Measurements from ENCODE around the gene TNNT2. TPM values are rescaled to one million over a fixed set of nuclear protein-coding genes. Genes with fewer than 3 reads are reported as not detected.

Gene TNNT2
- total and polyA plus RNA-seq, 2 of the 8 experiments (the other 6 are each of a cell fraction or from before 2014, with no cell fraction given): 3.1 to 21.0 TPM

DNA sequence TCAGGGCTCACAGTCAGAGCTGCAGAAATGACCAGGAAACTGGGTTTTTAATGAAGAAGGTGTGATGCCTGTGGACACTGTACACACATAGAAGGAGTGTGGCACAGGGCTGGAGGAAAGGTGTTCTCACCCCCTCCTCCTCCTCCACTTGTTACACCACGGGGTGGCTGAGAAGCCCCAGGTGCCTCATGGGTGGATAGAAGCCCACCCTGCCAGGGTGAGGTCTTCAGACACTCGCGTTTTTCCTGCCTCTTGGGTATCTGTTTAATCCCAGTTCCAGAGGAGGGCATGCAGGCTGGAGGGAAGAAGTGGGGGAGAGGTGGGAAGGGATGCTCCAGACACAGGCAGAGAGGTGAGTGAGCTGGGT is 31.3 kb upstream of the TNNT2 start:
- H2AFZ ChIP-seq (ENCODE audit: low read length): no peak overlapping the region
- ChIA-PET POLR2A (ENCODE audit: partially characterized antibody) (interaction anchor here (0.7 to 4.9 kb wide), 6 partner anchors 9 to 33 kb away, joined by 3 to 18 read pairs (median 6); partner anchors contain the start of gene LAD1), CTCF (ENCODE audit: partially characterized antibody) (interaction anchor here (0.5 to 14.7 kb wide), 34 partner anchors 8 to 964 kb away, joined by 3 to 371 read pairs (median 5); partner anchors contain the start of genes LAD1, TNNI1 and TNNT2)
- no peak overlapping the region for H2BK120ac ChIP-seq (replicated peaks; ENCODE audit: low read depth, low read length)
- DNase-seq (ENCODE audit: low read depth in 1 of 2, low spot score in 2 of 2) (no peak), FAIRE-seq (no peak)
- H3K36me3 ChIP-seq (ENCODE audit: control insufficient read depth in 2 of 4, insufficient read depth in 4 of 4, low read length in 3 of 4): no peaks in the 10 kb centered on the region
- no peak overlapping the region for H4K91ac ChIP-seq (replicated peaks; ENCODE audit: insufficient read length, low read length)
- no peak overlapping the region for H2AK5ac ChIP-seq (ENCODE audit: low read depth, low read length)
- H2BK20ac ChIP-seq (ENCODE audit: low read length): no peak overlapping the region
- H4K20me1 ChIP-seq (replicated peaks in 1 of 2; ENCODE audit: control insufficient read depth in 1 of 2, insufficient read depth in 2 of 2, low read length in 2 of 2): no peaks in the 10 kb centered on the region
- H4K5ac ChIP-seq (ENCODE audit: insufficient read length, low read depth, low read length): no peak overlapping the region
- no peaks in the 10 kb centered on the region for H3K79me2 ChIP-seq (ENCODE audit: control insufficient read depth in 1 of 2, insufficient read depth in 2 of 2, low read length in 2 of 2)
- no peak for TF ChIP-seq SP2 (IDR thresholded peaks at IDR 0.05; ENCODE audit: low read length)
- TF ChIP-seq CTBP2 (IDR thresholded peaks at IDR 0.05; ENCODE audit: borderline replicate concordance, insufficient read depth, insufficient read length, low read length): no peak
- no peak for TF ChIP-seq FOSL1 (IDR thresholded peaks at IDR 0.05; ENCODE audit: insufficient read depth, low read depth, low read length)
- TF ChIP-seq RFX5 (IDR thresholded peaks at IDR 0.05; ENCODE audit: borderline replicate concordance, low read depth, low read length): no peak
- no peak for TF ChIP-seq HDAC6 (IDR thresholded peaks at IDR 0.05; ENCODE audit: low read depth, low read length)
- TF ChIP-seq MAFK (IDR thresholded peaks at IDR 0.05; ENCODE audit: low read depth, low read length): no peak
- TF ChIP-seq EP300 (IDR thresholded peaks at IDR 0.05; ENCODE audit: borderline replicate concordance in 1 of 2, low read depth in 2 of 2, low read length in 2 of 2): no peak
- TF ChIP-seq GTF2F1 (IDR thresholded peaks at IDR 0.05; ENCODE audit: borderline replicate concordance, low read depth, low read length): no peak
- no peak for TF ChIP-seq ATF2 (IDR thresholded peaks at IDR 0.05; ENCODE audit: low read length)
- TF ChIP-seq KDM5A (IDR thresholded peaks at IDR 0.05; ENCODE audit: low read length): no peak
- no peak for TF ChIP-seq TAF1 (IDR thresholded peaks at IDR 0.05; ENCODE audit: low read depth, low read length)
- H3K9me3 ChIP-seq (ENCODE audit: insufficient read depth in 2 of 2, low read depth in 1 of 2, low read length in 1 of 2): no peaks in the 10 kb centered on the region
- no peak overlapping the region for H2BK5ac ChIP-seq (ENCODE audit: low read depth, low read length)
- H3K4me2 ChIP-seq (ENCODE audit: insufficient read depth in 1 of 2, low read depth in 2 of 2, low read length in 2 of 2): no peak overlapping the region
- peak overlapping the region; percentile 29; the same call in 1 of the 2 replicates for H4K8ac ChIP-seq (ENCODE audit: extremely low read depth, insufficient read depth, low read length)
- no peak overlapping the region for H3K4me3 ChIP-seq (ENCODE audit: extremely low read depth in 1 of 4, insufficient read depth in 2 of 4, low read depth in 3 of 4, low read length in 4 of 4)
- no peak overlapping the region for H2BK15ac ChIP-seq (ENCODE audit: low read length)
- H3K27me3 ChIP-seq (replicated peaks in 1 of 4; ENCODE audit: control insufficient read depth in 3 of 4, extremely low read depth in 1 of 4, insufficient read depth in 3 of 4, low read length in 3 of 4): no peaks in the 10 kb centered on the region; a peak in 1 of 7 replicates
- H3K56ac ChIP-seq (replicated peaks; ENCODE audit: insufficient read length, low read depth, low read length): no peak overlapping the region
- no peaks in the 10 kb centered on the region for H3K79me1 ChIP-seq (ENCODE audit: low read depth, low read length)
- WGBS, 2 experiments (ENCODE audit: extremely low coverage in 1 of 2, insufficient coverage in 1 of 2, insufficient read length in 1 of 2, insufficient replicate concordance in 2 of 2, low coverage in 1 of 2, low lambda C conversion rate in 2 of 2, missing lambda C conversion rate in 1 of 2): 77% methylated on average over 3 of the region's 3 CpGs; no CpG with 5 or more reads in 1 of the 2 experiments
- no peak overlapping the region for H3K14ac ChIP-seq (ENCODE audit: insufficient read length)
- no peaks in the 10 kb centered on the region for H3K23me2 ChIP-seq (ENCODE audit: low read depth, low read length)
- H3K4ac ChIP-seq (replicated peaks; ENCODE audit: insufficient read length, low read depth, low read length): no peak overlapping the region
- no peak overlapping the region for H3K27ac ChIP-seq (ENCODE audit: low read depth, low read length)
- H3K23ac ChIP-seq (ENCODE audit: insufficient read length): no peak overlapping the region
- no peak overlapping the region for H3K18ac ChIP-seq (ENCODE audit: extremely low read depth, low read length)
- no peak overlapping the region for H2BK12ac ChIP-seq (ENCODE audit: low read depth, low read length)
- H3K9ac ChIP-seq (replicated peaks in 1 of 4; ENCODE audit: extremely low read depth in 1 of 4, low read depth in 3 of 4, low read length in 3 of 4): no peak overlapping the region
- peaks cover 0 to 5% (median 0%) of the 10 kb centered on the region in 4 experiments; a peak in 2 of 7 replicates for H3K4me1 ChIP-seq (replicated peaks in 1 of 4; ENCODE audit: control insufficient read depth in 3 of 4, insufficient read depth in 4 of 4, low read length in 3 of 4)

All from H1 (cell line).